SH-SY5Y (cell line): ENCODE data around the gene NSD1.

ENCODE experiments used
- GATA2 ChIP-seq: IDR thresholded peaks from 2 replicates; pipeline ENCODE4 v1.6.1; 2011; ENCODE audit warnings: mild to moderate bottlenecking, low read depth, low read length
- GATA3 ChIP-seq: IDR thresholded peaks from 2 replicates; pipeline ENCODE4 v1.6.1; 2011; ENCODE audit warnings: low read depth, mild to moderate bottlenecking, low read length, moderate library complexity

Gene NSD1

GRCh38 chr5:177131019-177131320, 2.6 kb upstream of the NSD1 start:
- no peak for TF ChIP-seq GATA3
- TF ChIP-seq GATA2 = no peak

- no peak for TF ChIP-seq GATA3
- no peak for TF ChIP-seq GATA2
Observed at GRCh38 chr5:177131352-177132135, 2.0 kb upstream of the NSD1 start.

- TF ChIP-seq GATA2 (no peak), GATA3 (no peak)
Observed at GRCh38 chr5:177132136-177133095, 1.2 kb upstream of the NSD1 start.

DNA sequence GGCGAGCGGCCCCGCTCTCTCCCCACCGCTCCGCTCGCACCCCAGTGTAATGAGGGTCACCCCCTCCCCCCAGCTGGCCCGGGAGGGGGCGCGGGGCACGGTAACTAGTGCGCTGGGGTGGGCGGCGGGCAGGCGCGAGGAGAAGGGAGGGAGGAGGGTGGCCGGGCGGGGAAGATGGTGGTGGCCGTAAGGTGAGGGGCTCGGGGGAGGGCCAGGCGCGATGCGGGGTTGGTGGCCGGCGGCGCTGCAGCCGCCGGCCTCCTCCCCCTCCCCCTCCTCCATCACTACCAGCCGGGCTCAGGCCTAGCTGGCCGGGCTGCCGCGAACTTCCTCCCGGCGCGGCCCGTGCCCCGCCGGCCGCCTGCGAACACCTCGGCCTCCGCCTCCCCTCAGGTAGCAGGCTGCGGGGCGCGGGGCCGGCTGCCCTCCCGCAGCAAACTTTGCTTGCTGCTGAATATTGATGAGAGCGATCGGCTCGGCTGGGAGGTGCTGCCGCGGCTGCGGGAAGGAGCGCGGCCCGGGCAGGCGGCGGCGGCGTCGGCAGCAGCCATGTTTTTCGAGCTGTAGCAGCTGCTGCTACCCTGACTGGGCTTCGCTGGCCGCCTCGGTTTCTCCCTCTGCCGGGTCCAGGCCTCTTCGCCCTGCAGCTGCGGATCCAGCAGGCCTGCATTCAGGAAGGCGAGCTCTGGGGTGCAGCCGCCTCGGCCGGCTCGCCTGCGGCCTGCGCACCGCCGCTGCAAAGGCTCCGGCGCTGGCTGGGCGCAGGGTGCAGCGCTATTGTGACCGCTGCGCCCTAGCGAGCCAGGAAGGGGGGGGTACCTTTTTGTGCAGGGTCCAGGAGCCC, 502 bp downstream of the NSD1 start:
- no peak for TF ChIP-seq GATA3
- TF ChIP-seq GATA2 = no peak

DNA sequence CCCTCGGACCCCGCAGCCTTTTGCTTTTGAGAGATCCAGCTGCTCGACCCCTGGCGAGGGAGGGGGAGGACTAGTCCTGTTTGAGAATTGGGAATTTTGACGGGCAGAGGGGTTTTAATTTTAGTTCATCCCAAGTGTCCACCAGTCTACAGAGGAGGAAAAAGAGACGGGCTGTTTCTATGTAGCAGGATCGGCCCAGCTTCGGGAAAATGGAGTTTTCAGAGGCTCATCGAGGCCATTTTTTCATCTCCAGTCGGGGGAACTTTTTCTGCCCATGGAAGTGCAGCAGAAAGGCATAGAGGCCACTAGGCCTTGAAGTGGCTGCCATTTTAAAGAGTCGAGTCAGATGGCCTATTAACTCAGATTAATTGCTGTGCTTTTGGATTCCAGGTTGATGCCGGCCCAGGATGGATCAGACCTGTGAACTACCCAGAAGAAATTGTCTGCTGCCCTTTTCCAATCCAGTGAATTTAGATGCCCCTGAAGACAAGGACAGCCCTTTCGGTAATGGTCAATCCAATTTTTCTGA, 1.2 kb downstream of the NSD1 start:
- TF ChIP-seq GATA3 = no peak
- no peak for TF ChIP-seq GATA2

GRCh38 chr5:177140312-177140711, 6.7 kb downstream of the NSD1 start:
- TF ChIP-seq GATA2 (no peak), GATA3 (no peak)

- TF ChIP-seq GATA3 (no peak), GATA2 (no peak)
Observed at GRCh38 chr5:177141496-177141895, 7.9 kb downstream of the NSD1 start.

DNA sequence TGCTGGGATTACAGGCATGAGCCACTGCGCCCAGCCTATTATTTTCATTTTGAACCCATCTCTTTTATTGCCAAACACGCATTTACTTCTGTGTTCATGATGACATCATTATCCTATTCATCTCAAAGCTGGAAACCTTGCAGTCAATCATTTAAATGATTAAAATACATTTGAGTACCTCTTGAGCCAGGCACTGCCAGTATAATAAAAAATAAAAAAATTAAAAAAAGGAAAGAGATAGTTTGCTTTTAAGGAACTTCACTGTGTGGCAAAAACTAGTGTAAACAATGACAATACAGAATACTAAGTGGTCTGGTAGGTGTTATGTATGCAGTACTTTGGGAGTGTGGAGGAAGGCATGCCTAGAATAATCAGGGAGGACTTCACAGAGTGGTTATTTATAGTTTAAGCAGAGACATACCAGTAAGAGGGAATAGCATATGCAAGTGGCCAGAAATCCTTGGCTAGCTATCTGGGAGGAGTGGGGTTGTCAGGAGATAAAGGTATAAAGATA, 8.6 kb downstream of the NSD1 start:
- no peak for TF ChIP-seq GATA2
- TF ChIP-seq GATA3 = no peak

DNA sequence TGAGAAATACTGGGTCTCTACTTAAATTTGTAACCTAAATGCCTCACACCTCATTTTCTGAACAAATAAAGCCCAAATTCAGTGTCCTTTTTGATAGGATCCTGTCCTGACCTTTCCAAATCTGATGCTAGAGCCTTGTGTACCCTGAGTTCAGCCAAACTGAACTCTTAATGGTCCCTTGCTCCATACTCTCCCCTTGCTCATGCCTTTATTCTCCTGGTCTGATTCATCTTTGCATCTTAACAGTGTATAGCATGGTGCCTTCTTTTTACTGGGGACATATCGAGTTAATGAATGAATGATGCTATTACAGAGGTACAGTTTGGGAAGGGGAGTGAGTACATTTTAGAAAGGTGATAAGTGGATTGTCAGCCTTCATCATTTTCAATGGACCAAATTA, 9.2 kb downstream of the NSD1 start:
- no peak for TF ChIP-seq GATA3
- no peak for TF ChIP-seq GATA2

DNA sequence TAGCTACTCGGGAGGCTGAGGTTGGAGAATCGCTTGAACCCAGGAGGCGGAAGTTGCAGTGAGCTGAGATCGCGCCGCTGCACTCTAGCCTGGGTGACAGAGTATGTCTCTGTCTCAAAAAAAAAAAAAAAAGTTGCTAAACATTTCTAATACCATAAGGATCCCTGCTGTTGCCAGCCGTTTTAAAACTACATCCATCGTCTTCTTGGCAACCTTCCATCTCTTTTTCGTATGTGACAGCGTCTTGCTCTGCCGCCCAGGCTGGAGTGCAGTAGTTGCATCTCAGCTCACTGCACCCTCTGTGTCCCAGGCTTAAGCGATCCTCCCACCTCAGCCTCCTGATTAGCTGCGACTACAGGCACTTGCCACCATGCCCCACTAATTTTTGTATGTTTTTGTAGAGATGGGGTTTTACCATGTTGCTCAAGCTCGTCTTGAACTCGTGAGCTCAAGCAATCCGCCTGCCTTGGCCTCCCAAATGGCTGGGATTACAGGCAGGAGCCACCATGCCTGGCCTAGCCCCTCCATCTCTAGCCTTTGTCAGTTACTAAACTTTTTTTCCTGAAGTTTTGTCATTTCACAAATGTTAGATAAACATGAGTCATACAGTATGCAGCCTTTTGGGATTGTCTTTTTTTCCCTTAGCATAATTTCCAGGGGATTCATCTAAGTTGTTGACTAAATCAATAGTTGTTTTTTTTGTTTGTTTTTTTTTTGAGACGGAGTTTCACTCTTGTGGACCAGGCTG, 13.5 kb downstream of the NSD1 start:
- no peak for TF ChIP-seq GATA3
- no peak for TF ChIP-seq GATA2

- no peak for TF ChIP-seq GATA3
- TF ChIP-seq GATA2 = no peak
Observed at GRCh38 chr5:177154003-177154643, 20.6 kb downstream of the NSD1 start.

GRCh38 chr5:177162379-177162778, 28.8 kb downstream of the NSD1 start:
- TF ChIP-seq GATA3 = no peak
- no peak for TF ChIP-seq GATA2
